Measurements from ENCODE around the gene DPF1.

Gene DPF1

GRCh38 chr19:38185562-38185961 lies 38.5 kb downstream of the DPF1 start:
- Histone ChIP-seq H3K4me3 (ENCODE audit: low read length) (no peak overlapping the region), H3K4me1 (ENCODE audit: low read length) (no peaks in the 10 kb centered on the region), H3K27ac (ENCODE audit: low read length) (no peak overlapping the region), H3K9me2 (replicated peaks; ENCODE audit: insufficient read depth, low read length) (no peaks in the 10 kb centered on the region), H2AFZ (ENCODE audit: low read length) (no peak overlapping the region), H3K9ac (ENCODE audit: low read length) (no peak overlapping the region), H3K36me3 (replicated peaks; ENCODE audit: insufficient read depth, low read length) (no peaks in the 10 kb centered on the region), H3F3A (ENCODE audit: insufficient read depth, low read length) (no peaks in the 10 kb centered on the region), H3K4me2 (ENCODE audit: low read depth, low read length) (no peak overlapping the region), H4K20me1 (ENCODE audit: insufficient read depth, low read length) (no peaks in the 10 kb centered on the region), H3K27me3 (replicated peaks; ENCODE audit: insufficient read depth, low read length) (no peaks in the 10 kb centered on the region), H3K9me3 (replicated peaks; ENCODE audit: insufficient read depth, low read length) (no peaks in the 10 kb centered on the region), H3K79me2 (ENCODE audit: low read length) (no peaks in the 10 kb centered on the region)
- TF ChIP-seq EZH2phosphoT487 (IDR thresholded peaks at IDR 0.05; ENCODE audit: low read length) (no peak), EZH2 (optimal IDR thresholded peaks at IDR 0.05; ENCODE audit: low read depth, low read length) (no peak), CTCF (IDR thresholded peaks at IDR 0.05; ENCODE audit: low read length) (no peak)
- DNase-seq: no peak

GRCh38 chr19:38184815-38185214 lies 39.2 kb downstream of the DPF1 start:
- Histone ChIP-seq H3K4me2 (ENCODE audit: low read depth, low read length) (no peak overlapping the region), H3K36me3 (replicated peaks; ENCODE audit: insufficient read depth, low read length) (no peaks in the 10 kb centered on the region), H3K9me3 (replicated peaks; ENCODE audit: insufficient read depth, low read length) (no peaks in the 10 kb centered on the region), H3K4me3 (ENCODE audit: low read length) (no peak overlapping the region), H3K9ac (ENCODE audit: low read length) (no peak overlapping the region), H3K27ac (ENCODE audit: low read length) (no peak overlapping the region), H3F3A (ENCODE audit: insufficient read depth, low read length) (no peaks in the 10 kb centered on the region), H4K20me1 (ENCODE audit: insufficient read depth, low read length) (no peaks in the 10 kb centered on the region), H2AFZ (ENCODE audit: low read length) (no peak overlapping the region), H3K79me2 (ENCODE audit: low read length) (no peaks in the 10 kb centered on the region), H3K27me3 (replicated peaks; ENCODE audit: insufficient read depth, low read length) (no peaks in the 10 kb centered on the region), H3K4me1 (ENCODE audit: low read length) (no peaks in the 10 kb centered on the region), H3K9me2 (replicated peaks; ENCODE audit: insufficient read depth, low read length) (no peaks in the 10 kb centered on the region)
- no peak for DNase-seq
- TF ChIP-seq EZH2phosphoT487 (IDR thresholded peaks at IDR 0.05; ENCODE audit: low read length) (no peak), EZH2 (optimal IDR thresholded peaks at IDR 0.05; ENCODE audit: low read depth, low read length) (no peak), CTCF (IDR thresholded peaks at IDR 0.05; ENCODE audit: low read length) (no peak)

- Histone ChIP-seq H3K9ac (ENCODE audit: low read length) (no peak overlapping the region), H3K9me3 (replicated peaks; ENCODE audit: insufficient read depth, low read length) (no peaks in the 10 kb centered on the region), H3K4me1 (ENCODE audit: low read length) (no peaks in the 10 kb centered on the region), H3K36me3 (replicated peaks; ENCODE audit: insufficient read depth, low read length) (no peaks in the 10 kb centered on the region), H3F3A (ENCODE audit: insufficient read depth, low read length) (no peaks in the 10 kb centered on the region), H3K4me3 (ENCODE audit: low read length) (no peak overlapping the region), H3K4me2 (ENCODE audit: low read depth, low read length) (no peak overlapping the region), H3K9me2 (replicated peaks; ENCODE audit: insufficient read depth, low read length) (no peaks in the 10 kb centered on the region), H2AFZ (ENCODE audit: low read length) (no peak overlapping the region), H3K27ac (ENCODE audit: low read length) (no peak overlapping the region), H3K27me3 (replicated peaks; ENCODE audit: insufficient read depth, low read length) (no peaks in the 10 kb centered on the region), H3K79me2 (ENCODE audit: low read length) (no peaks in the 10 kb centered on the region), H4K20me1 (ENCODE audit: insufficient read depth, low read length) (no peaks in the 10 kb centered on the region)
- DNase-seq: no peak
- TF ChIP-seq CTCF (IDR thresholded peaks at IDR 0.05; ENCODE audit: low read length) (no peak), EZH2 (optimal IDR thresholded peaks at IDR 0.05; ENCODE audit: low read depth, low read length) (no peak), EZH2phosphoT487 (IDR thresholded peaks at IDR 0.05; ENCODE audit: low read length) (no peak)
Measured at GRCh38 chr19:38183251-38183897, 40.6 kb downstream of the DPF1 start.
